ENCODE data around the gene PCLO.
"Not testable (repeated sequence)": the region's sequence is repeated elsewhere in the genome, so short reads cannot be mapped to it uniquely, and the experiment has no call there.

The PCLO gene

GRCh38 chr7:82926477-82926876 lies 236.2 kb downstream of the PCLO start:
- no peak for TF ChIP-seq Cebpa-rat (IDR thresholded peaks at IDR 0.05)
- Histone ChIP-seq H3K4me3 (no peak overlapping the region), H3K36me3 (no peaks in the 10 kb centered on the region)

GRCh38 chr7:82925331-82925730 lies 237.4 kb downstream of the PCLO start:
- H3K9ac ChIP-seq = no peak overlapping the region
- peak overlapping the region in 8 of 11 experiments; percentile 11 to 52 (median 36); a peak in 11 of 22 replicates for H3K4me2 ChIP-seq
- no peak overlapping the region for H3K27ac ChIP-seq

More at GRCh38 chr7:82926477-82926876, 236.2 kb downstream of the PCLO start:
- peaks cover 0 to 25% (median 16%) of the 10 kb centered on the region in 10 experiments; a peak in 13 of 20 replicates for H3K4me1 ChIP-seq
- H3K27me3 ChIP-seq = no peaks in the 10 kb centered on the region
- H3K9me3 ChIP-seq (replicated peaks in 1 of 11) = no peaks in the 10 kb centered on the region
- peak overlapping the region in 7 of 11 experiments; percentile 19 to 54 (median 32); a peak in 8 of 22 replicates for H3K4me2 ChIP-seq
- H3K27ac ChIP-seq = peak overlapping the region in 1 of 11 experiments; percentile 8; a peak in 1 of 22 replicates
- H3K9ac ChIP-seq = no peak overlapping the region
- no peaks in the 10 kb centered on the region for H4K20me1 ChIP-seq

DNA sequence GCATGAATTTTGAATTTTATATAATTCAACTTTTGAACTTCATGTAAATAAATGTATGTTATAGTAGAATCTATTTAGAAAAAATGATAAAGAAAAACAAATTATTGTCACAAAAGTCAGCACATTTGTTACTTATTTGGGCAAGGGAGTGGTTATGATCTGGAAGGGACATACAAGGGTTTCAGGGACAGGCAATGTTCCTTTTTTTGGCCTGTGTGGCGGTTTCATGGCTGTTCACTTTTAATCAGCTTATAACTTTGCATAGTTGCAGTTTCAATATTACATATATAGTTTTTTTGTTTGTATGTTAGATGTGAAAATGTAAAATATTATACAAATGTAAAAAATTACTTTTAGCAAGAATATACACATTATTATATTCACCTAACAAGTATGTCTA lies 256.2 kb downstream of the PCLO start:
- Histone ChIP-seq H3K27me3 (no peaks in the 10 kb centered on the region), H3K4me3 (no peak overlapping the region), H4K20me1 (no peaks in the 10 kb centered on the region), H3K4me2 (no peak overlapping the region), H3K4me1 (no peaks in the 10 kb centered on the region), H3K9me3 (replicated peaks in 1 of 11) (no peaks in the 10 kb centered on the region), H3K27ac (no peak overlapping the region), H3K9ac (no peak overlapping the region), H3K36me3 (no peaks in the 10 kb centered on the region)
- no peak for TF ChIP-seq Cebpa-rat (IDR thresholded peaks at IDR 0.05)

More at GRCh38 chr7:82925331-82925730, 237.4 kb downstream of the PCLO start:
- no peak for TF ChIP-seq Cebpa-rat (IDR thresholded peaks at IDR 0.05)
- H3K4me1 ChIP-seq = peaks cover 0 to 25% (median 16%) of the 10 kb centered on the region in 10 experiments; a peak in 13 of 20 replicates
- no peaks in the 10 kb centered on the region for H4K20me1 ChIP-seq
- no peaks in the 10 kb centered on the region for H3K9me3 ChIP-seq (replicated peaks in 1 of 11)
- no peaks in the 10 kb centered on the region for H3K36me3 ChIP-seq
- no peak overlapping the region for H3K4me3 ChIP-seq
- H3K27me3 ChIP-seq = no peaks in the 10 kb centered on the region

DNA sequence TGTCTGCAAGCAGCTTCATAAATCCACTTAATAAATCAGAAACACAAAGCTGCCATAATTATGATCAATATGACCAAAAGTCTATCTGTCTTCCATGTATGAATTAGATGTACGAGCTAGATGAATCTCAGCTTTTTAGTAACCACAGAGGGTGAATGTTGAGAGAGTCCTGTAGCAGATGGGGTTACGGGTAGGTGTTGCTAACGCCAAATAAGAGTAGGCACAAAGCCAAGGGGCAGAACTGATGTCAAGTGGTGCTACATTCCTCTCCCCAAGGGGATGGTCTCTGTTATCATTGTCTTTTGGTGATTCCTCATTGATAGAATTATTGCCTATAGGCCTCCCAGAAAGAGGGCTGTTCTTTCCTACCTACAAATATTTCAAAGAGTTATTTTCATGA lies 257.8 kb downstream of the PCLO start:
- TF ChIP-seq Cebpa-rat (IDR thresholded peaks at IDR 0.05) = no peak
- H3K9ac ChIP-seq = no peak overlapping the region
- no peaks in the 10 kb centered on the region for H3K27me3 ChIP-seq
- H3K36me3 ChIP-seq = no peaks in the 10 kb centered on the region
- no peak overlapping the region for H3K4me3 ChIP-seq
- H4K20me1 ChIP-seq = no peaks in the 10 kb centered on the region
- no peaks in the 10 kb centered on the region for H3K4me1 ChIP-seq
- H3K9me3 ChIP-seq (replicated peaks in 1 of 11) = no peaks in the 10 kb centered on the region
- H3K4me2 ChIP-seq = no peak overlapping the region
- H3K27ac ChIP-seq = no peak overlapping the region

DNA sequence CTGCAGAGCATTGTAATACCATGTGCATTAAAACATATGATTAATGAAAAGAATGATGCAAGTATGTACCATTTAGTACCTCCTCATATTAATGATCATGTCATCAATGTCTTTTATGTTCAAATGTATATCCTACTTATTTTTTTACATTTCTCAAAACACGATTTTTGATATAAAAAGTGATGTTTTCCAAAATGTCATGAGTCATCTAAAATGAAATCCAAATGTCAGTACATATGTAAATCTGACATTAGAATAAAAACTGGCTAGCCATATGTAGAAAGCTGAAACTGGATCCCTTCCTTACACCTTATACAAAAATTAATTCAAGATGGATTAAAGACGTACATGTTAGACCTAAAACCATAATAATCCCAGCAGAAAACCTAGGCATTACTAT lies 261.6 kb downstream of the PCLO start:
- not testable (repeated sequence) for H3K27me3 ChIP-seq; H3K9me3 ChIP-seq (replicated peaks in 1 of 11); H3K4me2 ChIP-seq; H3K9ac ChIP-seq; H3K36me3 ChIP-seq; H3K4me1 ChIP-seq; H3K4me3 ChIP-seq; H4K20me1 ChIP-seq; H3K27ac ChIP-seq

DNA sequence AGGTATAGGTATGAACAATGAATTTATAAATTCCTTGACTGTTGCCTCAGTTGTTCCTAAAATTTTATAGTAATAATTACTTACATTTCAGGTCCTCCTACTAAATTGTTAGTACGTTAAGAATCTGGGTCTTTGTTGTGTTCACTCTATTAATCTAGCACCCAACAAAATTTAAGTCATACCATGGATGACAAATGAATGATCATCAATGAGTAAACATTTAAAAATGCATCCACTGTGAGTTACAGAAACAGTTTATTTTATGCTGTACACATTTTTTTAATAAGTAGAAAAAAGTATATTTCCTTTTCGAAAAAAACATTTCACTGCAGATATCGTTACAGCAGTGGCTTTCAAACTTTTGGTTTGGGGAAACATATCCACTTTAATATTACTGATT lies 265.2 kb downstream of the PCLO start:
- Histone ChIP-seq H3K4me3 (no peak overlapping the region), H3K36me3 (no peaks in the 10 kb centered on the region), H3K27me3 (no peaks in the 10 kb centered on the region), H3K9ac (no peak overlapping the region), H3K27ac (no peak overlapping the region), H4K20me1 (no peaks in the 10 kb centered on the region), H3K4me2 (no peak overlapping the region), H3K9me3 (replicated peaks in 1 of 11) (no peaks in the 10 kb centered on the region), H3K4me1 (no peaks in the 10 kb centered on the region)
- TF ChIP-seq Cebpa-rat (IDR thresholded peaks at IDR 0.05) = no peak

- not testable (repeated sequence) for H3K27me3 ChIP-seq; H3K4me2 ChIP-seq; H3K4me1 ChIP-seq; H3K36me3 ChIP-seq; H3K27ac ChIP-seq; H3K4me3 ChIP-seq; H3K9ac ChIP-seq; H4K20me1 ChIP-seq; H3K9me3 ChIP-seq (replicated peaks in 1 of 11)
Measured at GRCh38 chr7:82894341-82894740, 268.3 kb downstream of the PCLO start.

DNA sequence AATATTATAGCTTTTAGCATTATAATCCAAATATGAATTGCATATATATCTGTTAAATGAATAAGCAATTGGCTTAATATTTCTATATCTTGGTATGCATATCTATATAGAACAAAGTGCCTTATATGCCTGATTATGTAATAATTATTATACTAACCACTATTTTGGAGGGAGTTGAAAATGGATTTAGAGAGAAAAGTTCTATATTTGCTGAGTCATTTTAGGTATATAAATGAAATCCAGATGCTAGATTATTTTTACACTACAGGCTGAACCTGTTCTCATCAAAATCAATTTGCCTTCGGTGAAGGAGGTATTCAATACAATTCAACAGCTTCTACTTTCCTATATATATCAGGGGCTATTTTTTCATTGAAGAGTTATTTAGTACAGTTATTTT lies 276.4 kb downstream of the PCLO start:
- Histone ChIP-seq H3K9ac (no peak overlapping the region), H3K4me2 (no peak overlapping the region), H3K27me3 (no peaks in the 10 kb centered on the region), H3K4me1 (no peaks in the 10 kb centered on the region), H3K27ac (no peak overlapping the region), H3K9me3 (replicated peaks in 1 of 11) (no peaks in the 10 kb centered on the region), H3K4me3 (no peak overlapping the region), H4K20me1 (no peaks in the 10 kb centered on the region), H3K36me3 (no peaks in the 10 kb centered on the region)
- no peak for TF ChIP-seq Cebpa-rat (IDR thresholded peaks at IDR 0.05)

DNA sequence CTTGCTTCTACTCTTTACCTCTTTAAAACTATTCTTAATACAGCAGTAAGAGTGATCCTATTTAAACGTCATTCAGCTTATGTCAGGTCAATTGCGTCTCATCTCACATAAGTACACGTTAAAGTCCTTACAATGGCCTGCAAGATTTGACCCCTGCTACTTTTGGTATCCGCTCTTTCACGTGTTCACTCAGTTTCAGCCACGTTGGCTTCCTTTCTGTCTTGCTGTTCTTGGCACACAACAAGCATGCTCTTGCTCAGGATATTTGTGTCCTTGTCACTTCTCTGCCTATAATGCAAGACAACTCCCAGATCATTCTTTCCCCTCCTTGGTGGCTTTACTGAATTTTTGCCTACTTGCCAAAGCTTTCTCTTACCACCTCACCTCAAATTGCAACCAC lies 296.8 kb downstream of the PCLO start:
- Histone ChIP-seq H3K4me3 (no peak overlapping the region), H3K9ac (no peak overlapping the region), H4K20me1 (no peaks in the 10 kb centered on the region), H3K9me3 (replicated peaks in 1 of 11) (no peaks in the 10 kb centered on the region), H3K27ac (no peak overlapping the region), H3K4me1 (no peaks in the 10 kb centered on the region), H3K36me3 (no peaks in the 10 kb centered on the region), H3K4me2 (no peak overlapping the region), H3K27me3 (no peaks in the 10 kb centered on the region)
- TF ChIP-seq Cebpa-rat (IDR thresholded peaks at IDR 0.05) = no peak

GRCh38 chr7:82859106-82859850 lies 303.4 kb downstream of the PCLO start:
- Histone ChIP-seq H3K4me1 (peaks cover 0 to 7% (median 0%) of the 10 kb centered on the region in 10 experiments; a peak in 1 of 20 replicates), H3K9me3 (replicated peaks in 1 of 11) (no peaks in the 10 kb centered on the region), H3K4me2 (0 out of 22 replicates have a peak overlapping the region, but pooled peaks of 2 of the 11 experiments have one; percentile 2 to 5), H3K4me3 (no peak overlapping the region), H3K36me3 (no peaks in the 10 kb centered on the region), H3K27ac (peak overlapping the region in 1 of 11 experiments; percentile 8; a peak in 1 of 22 replicates), H4K20me1 (no peaks in the 10 kb centered on the region), H3K27me3 (no peaks in the 10 kb centered on the region), H3K9ac (no peak overlapping the region)
- no peak for TF ChIP-seq Cebpa-rat (IDR thresholded peaks at IDR 0.05)
